Esophagus muscularis mucosa (tissue), 4 donors: ENCODE results near the gene KMT2A.

Source experiments
- EP300 ChIP-seq: sonication (generic); formaldehyde crosslinking; IDR thresholded peaks from one replicate; pipeline ENCODE4 v1.6.1; 2017; ENCODE audit warnings: antibody characterized with exemption
- POLR2A ChIP-seq: fragments of 450-650 bp; IDR thresholded peaks from one replicate; pipeline ENCODE4 v1.6.1; 2017; ENCODE audit warnings: antibody characterized with exemption, moderate library complexity, mild to moderate bottlenecking, low read depth
- POLR2AphosphoS5 ChIP-seq, 2 donors: sonication (generic); formaldehyde crosslinking; IDR thresholded peaks; one replicate each; pipeline ENCODE4 v1.6.1; 2017; ENCODE audit warnings: antibody characterized with exemption in 2 of 2
- TF ChIP-seq, protein P1 (sequence below), 3 experiments: fragments of 200-600 bp in 2 of 3; fragments of 450-650 bp in 1 of 3; sonication (generic) in 2 of 3; IDR thresholded peaks; one replicate each; pipeline ENCODE4 v1.5.1; 2017 to 2019; ENCODE audit warnings: antibody characterized with exemption in 3 of 3, mild to moderate bottlenecking in 2 of 3, moderate library complexity in 1 of 3

DNA sequence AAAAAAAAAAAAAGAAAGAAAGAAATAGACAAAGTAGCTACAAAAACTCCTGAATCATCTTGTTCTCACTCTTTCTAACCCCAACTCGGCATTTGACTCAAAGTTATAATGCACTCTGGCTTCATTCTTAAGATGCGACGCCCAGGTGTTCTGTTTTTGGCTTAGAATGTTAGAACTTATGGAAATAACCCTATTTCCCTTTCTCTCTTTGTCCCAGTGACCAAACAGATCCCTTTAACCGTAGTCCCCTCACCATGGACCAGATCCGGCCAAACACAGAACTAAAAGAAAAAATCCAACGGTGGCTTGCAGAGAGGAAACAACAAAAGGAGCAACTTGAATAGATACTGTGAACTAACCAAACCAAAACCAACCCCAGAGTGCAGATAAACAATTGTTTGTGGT, 40.2 kb upstream of the KMT2A start:
- TF ChIP-seq, protein P1, sequence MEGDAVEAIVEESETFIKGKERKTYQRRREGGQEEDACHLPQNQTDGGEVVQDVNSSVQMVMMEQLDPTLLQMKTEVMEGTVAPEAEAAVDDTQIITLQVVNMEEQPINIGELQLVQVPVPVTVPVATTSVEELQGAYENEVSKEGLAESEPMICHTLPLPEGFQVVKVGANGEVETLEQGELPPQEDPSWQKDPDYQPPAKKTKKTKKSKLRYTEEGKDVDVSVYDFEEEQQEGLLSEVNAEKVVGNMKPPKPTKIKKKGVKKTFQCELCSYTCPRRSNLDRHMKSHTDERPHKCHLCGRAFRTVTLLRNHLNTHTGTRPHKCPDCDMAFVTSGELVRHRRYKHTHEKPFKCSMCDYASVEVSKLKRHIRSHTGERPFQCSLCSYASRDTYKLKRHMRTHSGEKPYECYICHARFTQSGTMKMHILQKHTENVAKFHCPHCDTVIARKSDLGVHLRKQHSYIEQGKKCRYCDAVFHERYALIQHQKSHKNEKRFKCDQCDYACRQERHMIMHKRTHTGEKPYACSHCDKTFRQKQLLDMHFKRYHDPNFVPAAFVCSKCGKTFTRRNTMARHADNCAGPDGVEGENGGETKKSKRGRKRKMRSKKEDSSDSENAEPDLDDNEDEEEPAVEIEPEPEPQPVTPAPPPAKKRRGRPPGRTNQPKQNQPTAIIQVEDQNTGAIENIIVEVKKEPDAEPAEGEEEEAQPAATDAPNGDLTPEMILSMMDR (IDR thresholded peaks at IDR 0.05): no peak
- TF ChIP-seq EP300 (no peak), POLR2AphosphoS5 (IDR thresholded peaks at IDR 0.05) (no peak), POLR2A (no peak)
